Hepatocyte (in vitro differentiated cells): ENCODE results near the gene EGLN2.

Source experiments
- CTCF ChIP-seq: fragments of 200-600 bp; sonication (generic); IDR thresholded peaks from 2 replicates; pipeline ENCODE4 v1.5.1; 2016; ENCODE audit warnings: antibody characterized with exemption, mild to moderate bottlenecking; ENCODE audit not compliant: poor library complexity
- EZH2 ChIP-seq: fragments of 200-600 bp; sonication (generic); IDR thresholded peaks from 2 replicates; pipeline ENCODE4 v1.6.1; 2016; ENCODE audit warnings: antibody characterized with exemption, mild to moderate bottlenecking, borderline replicate concordance
- EZH2phosphoT487 ChIP-seq: fragments of 200-600 bp; sonication (generic); IDR thresholded peaks from one replicate; pipeline ENCODE4 v1.6.1; 2018; ENCODE audit warnings: antibody characterized with exemption, mild to moderate bottlenecking, low read depth, moderate library complexity; ENCODE audit not compliant: unreplicated experiment, severe bottlenecking

- TF ChIP-seq CTCF (no peak), EZH2 (no peak), EZH2phosphoT487 (no peak)
Observed at GRCh38 chr19:40781140-40781539, 17.9 kb upstream of the EGLN2 start.
